DOHH2 (cell line): Measurements from ENCODE around the gene GRM3.
A peak's percentile ranks its signal among the peaks of the same experiment; 100 is the strongest.
"Not testable (repeated sequence)": the region's sequence is repeated elsewhere in the genome, so short reads cannot be mapped to it uniquely, and the experiment has no call there.

ENCODE experiments used
- H3F3A ChIP-seq: fragments of 200-600 bp; sonication (generic), shearing (Covaris generic); 2 replicates; pipeline ENCODE4 v1.6.0; 2016; ENCODE audit warnings: antibody characterized with exemption, mild to moderate bottlenecking; ENCODE audit not compliant: control insufficient read depth, insufficient read depth
- H3K27ac ChIP-seq: fragments of 200-600 bp; sonication (generic); 2 replicates; pipeline ENCODE4 v1.5.1; 2014; ENCODE audit warnings: low read depth, mild to moderate bottlenecking, low read length, moderate library complexity
- H3K27me3 ChIP-seq: fragments of 200-600 bp; sonication (generic); 2 replicates; pipeline ENCODE4 v1.6.1; 2014; ENCODE audit warnings: mild to moderate bottlenecking, low read length, mixed read lengths; ENCODE audit not compliant: control insufficient read depth
- H3K36me3 ChIP-seq: fragments of 200-600 bp; sonication (generic); 2 replicates; pipeline ENCODE4 v1.6.1; 2014; ENCODE audit warnings: mild to moderate bottlenecking, low read length, moderate library complexity, mixed read lengths; ENCODE audit not compliant: control insufficient read depth
- H3K4me1 ChIP-seq: fragments of 200-600 bp; sonication (generic); 2 replicates; pipeline ENCODE4 v1.6.1; 2014; ENCODE audit warnings: mild to moderate bottlenecking, low read length, mixed read lengths; ENCODE audit not compliant: control insufficient read depth
- H3K4me2 ChIP-seq: fragments of 200-600 bp; sonication (generic); 2 replicates; pipeline ENCODE4 v1.6.0; 2014; ENCODE audit warnings: mild to moderate bottlenecking, low read length, moderate library complexity
- H3K4me3 ChIP-seq: fragments of 200-600 bp; sonication (generic); 2 replicates; pipeline ENCODE4 v1.5.1; 2014; ENCODE audit warnings: mild to moderate bottlenecking, low read length, mixed read lengths
- H3K79me2 ChIP-seq: fragments of 200-600 bp; sonication (generic); 2 replicates; pipeline ENCODE4 v1.6.1; 2014; ENCODE audit warnings: mild to moderate bottlenecking, low read length, mixed read lengths; ENCODE audit not compliant: control insufficient read depth
- H3K9me2 ChIP-seq: fragments of 200-600 bp; sonication (generic); replicated peaks from 2 replicates; pipeline ENCODE4 v1.6.1; 2014; ENCODE audit warnings: mild to moderate bottlenecking, low read length, mixed read lengths; ENCODE audit not compliant: control insufficient read depth
- H3K9me3 ChIP-seq: fragments of 200-600 bp; sonication (generic); 2 replicates; pipeline ENCODE4 v1.6.1; 2014; ENCODE audit warnings: antibody characterized with exemption, low read length, mixed read lengths; ENCODE audit not compliant: control insufficient read depth, insufficient read depth
- H4K20me1 ChIP-seq: fragments of 200-600 bp; sonication (generic); 2 replicates; pipeline ENCODE4 v1.6.0; 2014; ENCODE audit warnings: low read depth, mild to moderate bottlenecking, antibody characterized with exemption, low read length, moderate library complexity; ENCODE audit not compliant: control insufficient read depth, insufficient read depth
- CTCF ChIP-seq: fragments of 200-600 bp; sonication (generic); IDR thresholded peaks from one replicate; pipeline ENCODE4 v1.5.1; 2014; ENCODE audit warnings: antibody characterized with exemption, mild to moderate bottlenecking, low read depth, low read length; ENCODE audit not compliant: poor library complexity, severe bottlenecking
- EZH2phosphoT487 ChIP-seq: fragments of 200-600 bp; sonication (generic); IDR thresholded peaks from 2 replicates; pipeline ENCODE4 v1.6.1; 2017; ENCODE audit warnings: borderline replicate concordance, mild to moderate bottlenecking, antibody characterized with exemption, low read length, moderate library complexity, mixed read lengths

The GRM3 gene

DNA sequence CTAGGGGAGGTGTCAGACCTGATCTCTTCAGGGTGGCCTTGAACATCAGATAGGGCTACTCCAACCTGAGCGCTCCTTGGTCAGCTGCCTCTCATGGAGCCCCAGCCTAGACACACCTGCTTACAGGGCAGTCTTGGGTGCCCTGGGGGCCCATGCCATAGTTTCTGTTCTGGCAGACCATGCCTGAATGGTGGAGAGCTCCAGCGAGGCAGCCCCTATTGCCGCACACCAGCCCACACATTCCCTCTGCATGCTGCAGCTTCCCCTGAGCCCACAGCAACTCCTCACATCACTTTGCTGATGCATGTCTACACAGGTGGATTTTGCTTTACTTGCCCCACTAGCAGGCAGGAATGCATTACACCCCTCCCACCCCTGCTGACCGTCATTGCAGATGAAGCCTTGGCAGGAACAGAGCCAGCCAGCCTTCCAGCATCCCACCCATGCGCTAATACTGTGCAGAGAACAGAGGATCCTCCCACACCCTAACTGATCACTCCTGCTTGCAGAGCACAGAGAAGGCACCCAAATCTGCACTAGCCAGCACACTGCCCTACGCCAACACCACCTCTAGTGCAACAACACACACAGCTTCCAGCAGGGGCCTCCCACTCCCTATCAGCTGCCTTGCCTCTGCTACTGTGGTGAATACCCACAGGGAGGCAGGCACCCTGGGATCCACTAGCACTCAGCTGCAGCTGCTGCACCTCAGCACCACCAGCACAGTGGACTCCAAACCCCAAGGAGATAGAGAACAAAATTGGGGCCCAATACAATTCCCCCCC is 43.0 kb upstream of the GRM3 start:
- Histone ChIP-seq H3K27me3 (no peaks in the 10 kb centered on the region), H3K36me3 (no peaks in the 10 kb centered on the region), H3K27ac (no peak overlapping the region), H3K9me3 (no peaks in the 10 kb centered on the region; the same call in 1 of the 2 replicates), H3K79me2 (no peaks in the 10 kb centered on the region), H3K9me2 (no peaks in the 10 kb centered on the region), H3K4me1 (no peaks in the 10 kb centered on the region), H4K20me1 (no peaks in the 10 kb centered on the region), H3F3A (no peaks in the 10 kb centered on the region), H3K4me3 (no peak overlapping the region), H3K4me2 (no peak overlapping the region)
- TF ChIP-seq EZH2phosphoT487, result no peak
- TF ChIP-seq CTCF, result no peak

GRCh38 chr7:86615711-86616110 is 28.0 kb upstream of the GRM3 start:
- H3F3A ChIP-seq, H3K27ac ChIP-seq, H3K79me2 ChIP-seq, H3K4me3 ChIP-seq, H3K9me3 ChIP-seq, H3K9me2 ChIP-seq, H3K36me3 ChIP-seq, H3K4me1 ChIP-seq, H4K20me1 ChIP-seq, H3K4me2 ChIP-seq, H3K27me3 ChIP-seq: not testable (repeated sequence)
- TF ChIP-seq CTCF, result peak; percentile 39

DNA sequence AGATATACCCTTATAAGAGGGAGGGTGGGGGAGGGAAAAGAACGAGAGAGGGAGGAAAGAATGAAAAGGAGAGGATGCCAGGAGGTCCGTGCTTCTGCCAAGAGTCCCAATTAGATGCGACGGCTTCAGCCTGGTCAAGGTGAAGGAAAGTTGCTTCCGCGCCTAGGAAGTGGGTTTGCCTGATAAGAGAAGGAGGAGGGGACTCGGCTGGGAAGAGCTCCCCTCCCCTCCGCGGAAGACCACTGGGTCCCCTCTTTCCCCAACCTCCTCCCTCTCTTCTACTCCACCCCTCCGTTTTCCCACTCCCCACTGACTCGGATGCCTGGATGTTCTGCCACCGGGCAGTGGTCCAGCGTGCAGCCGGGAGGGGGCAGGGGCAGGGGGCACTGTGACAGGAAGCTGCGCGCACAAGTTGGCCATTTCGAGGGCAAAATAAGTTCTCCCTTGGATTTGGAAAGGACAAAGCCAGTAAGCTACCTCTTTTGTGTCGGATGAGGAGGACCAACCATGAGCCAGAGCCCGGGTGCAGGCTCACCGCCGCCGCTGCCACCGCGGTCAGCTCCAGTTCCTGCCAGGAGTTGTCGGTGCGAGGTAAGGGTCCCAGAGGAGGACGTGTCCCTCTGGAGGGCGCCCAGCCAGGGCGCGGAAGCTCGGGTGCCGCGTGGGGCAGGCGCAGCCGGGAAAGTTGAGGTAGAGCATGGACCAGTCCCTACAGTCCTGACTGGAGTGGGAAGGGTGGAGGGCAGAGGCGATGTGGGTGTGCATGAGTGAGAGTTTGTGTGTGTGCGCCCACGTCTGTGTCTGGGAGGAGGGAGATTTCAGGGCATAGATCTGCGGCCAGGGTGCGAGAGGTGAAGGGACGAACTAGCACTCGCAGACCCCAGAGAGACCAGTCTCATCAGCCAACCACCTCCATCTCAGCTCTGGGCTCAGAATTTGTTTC is 844 bp downstream of the GRM3 start:
- H3K9me3 ChIP-seq, result no peaks in the 10 kb centered on the region
- no peak overlapping the region for H3K27ac ChIP-seq
- no peak for TF ChIP-seq EZH2phosphoT487
- TF ChIP-seq CTCF, result no peak
- no peaks in the 10 kb centered on the region for H3K4me1 ChIP-seq
- no peak overlapping the region for H3K4me3 ChIP-seq
- no peak overlapping the region for H3K4me2 ChIP-seq
- no peaks in the 10 kb centered on the region for H3F3A ChIP-seq
- H4K20me1 ChIP-seq, result no peaks in the 10 kb centered on the region
- peaks cover 3% of the 10 kb centered on the region; the same call in 1 of the 2 replicates for H3K27me3 ChIP-seq
- no peaks in the 10 kb centered on the region for H3K9me2 ChIP-seq
- H3K36me3 ChIP-seq, result no peaks in the 10 kb centered on the region
- no peaks in the 10 kb centered on the region for H3K79me2 ChIP-seq
